H1 (cell line): ENCODE measurements around the gene TCP11. TPM values are rescaled to one million over a fixed set of nuclear protein-coding genes. Genes with fewer than 3 reads are reported as not detected.

Experiments used
- CTCF ChIA-PET: fragments of 300-600 bp; sonication (Branson Sonifier 250); formaldehyde crosslinking; loops from one replicate; lab custom pipeline; 2021; ENCODE audit not compliant: partially characterized antibody; lab: Charles Lee
- POLR2A ChIA-PET: fragments of 300-600 bp; sonication (Branson Sonifier 250); formaldehyde crosslinking; loops from one replicate; lab custom pipeline; 2021; ENCODE audit warnings: inconsistent platforms; ENCODE audit not compliant: partially characterized antibody; lab: Charles Lee
- DNase-seq, 2 experiments: peaks; one replicate each; pipeline versions ENCODE4 v3.0.0 to v3.0.0-alpha.2; 2010 to 2022; ENCODE audit warnings: low spot score in 2 of 2, low read depth in 1 of 2, mixed read lengths in 1 of 2
- FAIRE-seq: peaks from 2 replicates; lab custom pipeline; 2011; peaks lifted over from hg19 to GRCh38; lab: Jason Lieb, UNC
- H2AFZ ChIP-seq: 2 replicates; pipeline ENCODE4 v1.8.1; 2012; ENCODE audit warnings: low read length, inconsistent platforms
- H2AK5ac ChIP-seq: 2 replicates; pipeline ENCODE4 v1.6.1; 2013; ENCODE audit warnings: low read depth, low read length
- H2BK120ac ChIP-seq: replicated peaks from 2 replicates; pipeline ENCODE3; 2013; ENCODE audit warnings: low read depth, low read length, inconsistent platforms
- H2BK12ac ChIP-seq: 2 replicates; pipeline ENCODE4 v1.6.1; 2013; ENCODE audit warnings: low read depth, low read length
- H2BK15ac ChIP-seq: 2 replicates; pipeline ENCODE4 v1.6.1; 2013; ENCODE audit warnings: low read length
- H2BK20ac ChIP-seq: 2 replicates; pipeline ENCODE4 v1.6.1; 2013; ENCODE audit warnings: low read length
- H2BK5ac ChIP-seq: 2 replicates; pipeline ENCODE4 v1.6.1; 2013; ENCODE audit warnings: low read depth, low read length
- H3K14ac ChIP-seq: 2 replicates; pipeline ENCODE4 v1.6.1; 2013; ENCODE audit warnings: inconsistent platforms; ENCODE audit not compliant: insufficient read length
- H3K18ac ChIP-seq: 2 replicates; pipeline ENCODE4 v1.6.1; 2013; ENCODE audit warnings: low read length; ENCODE audit errors: extremely low read depth
- H3K23ac ChIP-seq: 2 replicates; pipeline ENCODE4 v1.6.1; 2013; ENCODE audit warnings: inconsistent platforms; ENCODE audit not compliant: insufficient read length
- H3K23me2 ChIP-seq: 2 replicates; pipeline ENCODE4 v1.6.1; 2013; ENCODE audit warnings: low read depth, low read length
- H3K27ac ChIP-seq: 2 replicates; pipeline ENCODE4 v1.6.1; 2011; ENCODE audit warnings: low read depth, low read length, inconsistent platforms
- H3K27me3 ChIP-seq, 4 experiments: replicated peaks in 1 of 4; 1 replicate in 1 of 4; 2 replicates in 3 of 4; pipeline versions ENCODE4 v1.6.1 to v1.8.1; 2011 to 2013; ENCODE audit warnings: low read length in 3 of 4, mild to moderate bottlenecking in 3 of 4, inconsistent platforms in 2 of 4, mixed read lengths in 2 of 4, moderate library complexity in 1 of 4; ENCODE audit not compliant: control insufficient read depth in 3 of 4, insufficient read depth in 3 of 4; ENCODE audit errors: extremely low read depth in 1 of 4
- H3K36me3 ChIP-seq, 4 experiments: 2 replicates each; pipeline versions ENCODE4 v1.6.1 to v1.8.1; 2011 to 2013; ENCODE audit warnings: mild to moderate bottlenecking in 4 of 4, low read length in 3 of 4, moderate library complexity in 2 of 4, control low read depth in 1 of 4, inconsistent platforms in 1 of 4; ENCODE audit not compliant: insufficient read depth in 4 of 4, control insufficient read depth in 2 of 4
- H3K4ac ChIP-seq: replicated peaks from 2 replicates; pipeline ENCODE3; 2013; ENCODE audit warnings: low read length, low read depth, mixed read lengths, inconsistent platforms; ENCODE audit not compliant: insufficient read length
- H3K4me1 ChIP-seq, 4 experiments: replicated peaks in 1 of 4; 1 replicate in 1 of 4; 2 replicates in 3 of 4; pipeline versions ENCODE4 v1.6.1 to v1.8.1; 2011 to 2013; ENCODE audit warnings: low read length in 3 of 4, inconsistent platforms in 2 of 4, mixed read lengths in 1 of 4; ENCODE audit not compliant: insufficient read depth in 4 of 4, control insufficient read depth in 3 of 4
- H3K4me2 ChIP-seq, 2 experiments: 2 replicates each; pipeline versions ENCODE4 v1.6.1 to v1.8.1; 2011 to 2013; ENCODE audit warnings: low read depth in 2 of 2, low read length in 2 of 2, control low read depth in 1 of 2, inconsistent platforms in 1 of 2, mild to moderate bottlenecking in 1 of 2; ENCODE audit not compliant: insufficient read depth in 1 of 2
- H3K4me3 ChIP-seq, 4 experiments: fragments of 200-600, 300-600 bp in 1 of 4; sonication (generic), shearing (Covaris generic), sonication (Bioruptor Twin) in 1 of 4; 2 replicates each; pipeline versions ENCODE4 v1.5.1 to v1.8.1; 2011 to 2016; ENCODE audit warnings: low read length in 4 of 4, low read depth in 3 of 4, control low read depth in 2 of 4, inconsistent platforms in 2 of 4, mild to moderate bottlenecking in 2 of 4, mixed read lengths in 1 of 4, moderate library complexity in 1 of 4; ENCODE audit not compliant: insufficient read depth in 2 of 4; ENCODE audit errors: extremely low read depth in 1 of 4
- H3K56ac ChIP-seq: replicated peaks from 2 replicates; pipeline ENCODE3; 2013; ENCODE audit warnings: low read depth, mild to moderate bottlenecking, mixed read lengths, low read length, inconsistent platforms; ENCODE audit not compliant: insufficient read length
- H3K79me1 ChIP-seq: 2 replicates; pipeline ENCODE4 v1.6.1; 2013; ENCODE audit warnings: low read depth, low read length, control low read depth
- H3K79me2 ChIP-seq, 2 experiments: 2 replicates each; pipeline versions ENCODE4 v1.6.1 to v1.8.1; 2012 to 2013; ENCODE audit warnings: low read length in 2 of 2, mild to moderate bottlenecking in 2 of 2, inconsistent platforms in 1 of 2; ENCODE audit not compliant: insufficient read depth in 2 of 2, control insufficient read depth in 1 of 2
- H3K9ac ChIP-seq, 4 experiments: replicated peaks in 1 of 4; 1 replicate in 1 of 4; 2 replicates in 3 of 4; pipeline versions ENCODE4 v1.6.1 to v1.8.1; 2011 to 2013; ENCODE audit warnings: low read depth in 3 of 4, low read length in 3 of 4, control low read depth in 2 of 4, mild to moderate bottlenecking in 2 of 4, moderate library complexity in 2 of 4, inconsistent platforms in 1 of 4; ENCODE audit errors: extremely low read depth in 1 of 4
- H3K9me3 ChIP-seq, 2 experiments: 2 replicates each; pipeline versions ENCODE4 v1.6.1 to v1.8.1; 2012 to 2013; ENCODE audit warnings: mild to moderate bottlenecking in 2 of 2, moderate library complexity in 2 of 2, control low read depth in 1 of 2, inconsistent platforms in 1 of 2, low read depth in 1 of 2, low read length in 1 of 2, mixed read lengths in 1 of 2; ENCODE audit not compliant: insufficient read depth in 2 of 2
- H4K20me1 ChIP-seq, 2 experiments: replicated peaks in 1 of 2; 2 replicates each; pipeline versions ENCODE3 to v1.8.1; 2011 to 2013; ENCODE audit warnings: inconsistent platforms in 2 of 2, low read length in 2 of 2, mild to moderate bottlenecking in 1 of 2; ENCODE audit not compliant: insufficient read depth in 2 of 2, control insufficient read depth in 1 of 2
- H4K5ac ChIP-seq: 2 replicates; pipeline ENCODE4 v1.6.1; 2013; ENCODE audit warnings: low read length, low read depth, mixed read lengths, inconsistent platforms; ENCODE audit not compliant: insufficient read length
- H4K8ac ChIP-seq: 2 replicates; pipeline ENCODE4 v1.8.0; 2013; ENCODE audit warnings: mild to moderate bottlenecking, moderate library complexity, low read length, inconsistent platforms; ENCODE audit not compliant: insufficient read depth; ENCODE audit errors: extremely low read depth
- H4K91ac ChIP-seq: replicated peaks from 2 replicates; pipeline ENCODE3; 2013; ENCODE audit warnings: low read length, mixed read lengths, inconsistent platforms; ENCODE audit not compliant: insufficient read length
- ATF2 ChIP-seq: IDR thresholded peaks from 2 replicates; pipeline ENCODE4 v1.6.1; 2012; ENCODE audit warnings: low read length, inconsistent platforms
- HDAC6 ChIP-seq: IDR thresholded peaks from one replicate; pipeline ENCODE4 v1.7.1; 2012; ENCODE audit warnings: low read depth, mild to moderate bottlenecking, inconsistent platforms, low read length, moderate library complexity
- MAX ChIP-seq: IDR thresholded peaks from 2 replicates; pipeline ENCODE4 v1.6.1; 2012; ENCODE audit warnings: inconsistent platforms
- NRF1 ChIP-seq: IDR thresholded peaks from 2 replicates; pipeline ENCODE4 v1.6.1; 2011; ENCODE audit warnings: mild to moderate bottlenecking, low read depth, low read length, improper control_type of control experiment
- POU5F1 ChIP-seq: IDR thresholded peaks from 2 replicates; pipeline ENCODE4 v1.6.1; 2011; ENCODE audit warnings: low read depth, mild to moderate bottlenecking, low read length, moderate library complexity
- RXRA ChIP-seq: IDR thresholded peaks from 2 replicates; pipeline ENCODE4 v1.6.1; 2011; ENCODE audit warnings: low read depth, mild to moderate bottlenecking, low read length, moderate library complexity; ENCODE audit not compliant: insufficient read depth
- SAP30 ChIP-seq: fragments of 300-600 bp; sonication (generic); IDR thresholded peaks from 2 replicates; pipeline ENCODE4 v1.7.1; 2012; ENCODE audit warnings: low read length, moderate library complexity, mild to moderate bottlenecking, inconsistent platforms; ENCODE audit not compliant: insufficient read depth, insufficient replicate concordance
- SIN3A ChIP-seq, 2 experiments: IDR thresholded peaks in 1 of 2; conservative IDR thresholded peaks in 1 of 2; 2 replicates each; pipeline ENCODE4 v1.6.1; 2011 to 2012; ENCODE audit warnings: low read length in 2 of 2, improper control_type of control experiment in 1 of 2, low read depth in 1 of 2, mild to moderate bottlenecking in 1 of 2
- SP2 ChIP-seq: IDR thresholded peaks from 2 replicates; pipeline ENCODE4 v1.6.1; 2012; ENCODE audit warnings: mild to moderate bottlenecking, low read length, inconsistent platforms
- TAF1 ChIP-seq: IDR thresholded peaks from 2 replicates; pipeline ENCODE4 v1.6.1; 2011; ENCODE audit warnings: mild to moderate bottlenecking, low read depth, low read length
- USF2 ChIP-seq: IDR thresholded peaks from 2 replicates; pipeline ENCODE4 v1.6.1; 2011; ENCODE audit warnings: low read length, improper control_type of control experiment
- WGBS, 2 experiments: shearing (Covaris generic) in 1 of 2; methylation state at CpG; one replicate each; pipeline versions ENCODE4 v1.1.6 to v1.1.7; 2013 to 2015; ENCODE audit warnings: low lambda C conversion rate in 2 of 2, mixed read lengths in 2 of 2, inconsistent platforms in 1 of 2, low coverage in 1 of 2, missing lambda C conversion rate in 1 of 2; ENCODE audit not compliant: insufficient replicate concordance in 2 of 2, insufficient coverage in 1 of 2, insufficient read length in 1 of 2; ENCODE audit errors: extremely low coverage in 1 of 2, missing lambda C conversion rate in 1 of 2; 5-methylcytosine and 5-hydroxymethylcytosine counted together
- polyA plus RNA-seq, 7 experiments: library from polyadenylated mRNA; depleted of rRNA in 3 of 7; stranded (reverse) in 5 of 7; unstranded in 2 of 7; fragments of >200 nt in 5 of 7; fragments of 200-250 nt in 2 of 7; gene quantifications; 1 replicate in 5 of 7; 2 replicates in 1 of 7; 4 replicates in 1 of 7; pipeline versions ENCODE4 v1.2.1 to v1.2.3, GENCODE V29; 2011 to 2013; ENCODE audit warnings: missing spikeins in 2 of 7, mixed read lengths in 2 of 7
- total RNA-seq: library from RNA; stranded (reverse); fragmentation: NEBNext Ultra II Directional; extraction: Animal tissue kit (Norgen Biotek cat#: 25700); gene quantifications from 2 replicates; pipeline ENCODE4 v1.2.1, GENCODE V29; 2021

The TCP11 gene
- total and polyA plus RNA-seq, 2 of the 8 experiments (the other 6 are each of a cell fraction or from before 2014, with no cell fraction given), result 0.11 TPM; not detected in 1

- Histone ChIP-seq H2BK5ac (no peak overlapping the region), H3K56ac (no peak overlapping the region), H3K79me1 (no peaks in the 10 kb centered on the region), H3K9ac (no peak overlapping the region), H4K5ac (no peak overlapping the region), H3K4ac (no peak overlapping the region), H4K20me1 (no peaks in the 10 kb centered on the region), H3K23ac (no peak overlapping the region), H3K9me3 (peaks cover 0 to 4% of the 10 kb centered on the region in 2 experiments; a peak in 1 of 4 replicates), H3K27ac (no peak overlapping the region), H4K8ac (no peak overlapping the region), H4K91ac (no peak overlapping the region), H2BK15ac (no peak overlapping the region), H3K23me2 (no peaks in the 10 kb centered on the region), H3K18ac (no peak overlapping the region), H3K4me3 (no peak overlapping the region), H2BK12ac (no peak overlapping the region), H2BK20ac (no peak overlapping the region), H2BK120ac (no peak overlapping the region), H3K14ac (no peak overlapping the region), H2AFZ (no peak overlapping the region), H3K36me3 (no peaks in the 10 kb centered on the region), H3K4me2 (no peak overlapping the region), H3K4me1 (no peaks in the 10 kb centered on the region), H3K79me2 (no peaks in the 10 kb centered on the region), H2AK5ac (no peak overlapping the region), H3K27me3 (no peaks in the 10 kb centered on the region)
- POLR2A ChIA-PET, result no interaction called here
- DNase-seq (no peak), FAIRE-seq (no peak)
- CTCF ChIA-PET, result interaction anchor here (0.6 to 0.8 kb wide), 3 partner anchors 13 to 251 kb away, joined by 3 to 5 read pairs (median 4); no protein-coding TSS in a partner anchor
- 91% methylated on average over 2 of the region's 2 CpGs; no CpG with 5 or more reads in 1 of the 2 experiments for WGBS, 2 experiments
- no peak for TF ChIP-seq TAF1
- no peak for TF ChIP-seq RXRA
- TF ChIP-seq HDAC6, result no peak
- no peak for TF ChIP-seq USF2
- no peak for TF ChIP-seq SAP30
- TF ChIP-seq MAX, result no peak
- TF ChIP-seq ATF2, result no peak
- no peak for TF ChIP-seq SP2
- no peak for TF ChIP-seq NRF1
- TF ChIP-seq POU5F1, result no peak
- no peak for TF ChIP-seq SIN3A (conservative IDR thresholded peaks at IDR 0.05 in 1 of 2, IDR thresholded peaks at IDR 0.05 in 1 of 2; ENCODE audit: low read depth in 1 of 2, low read length in 2 of 2)
Measured at GRCh38 chr6:35120746-35121145, 20.4 kb downstream of the TCP11 start.
